GM18508 (cell line): ENCODE data around the gene GAN.
"Not testable (repeated sequence)": the region's sequence is repeated elsewhere in the genome, so short reads cannot be mapped to it uniquely, and the experiment has no call there.

Experiments
- ATAC-seq: cut with Tn5 transposase; IDR thresholded peaks from one replicate; pipeline ENCODE4 v1.9.1; 2021; ENCODE audit warnings: moderate number of reproducible peaks; ENCODE audit not compliant: insufficient read depth, unreplicated experiment

Gene GAN

DNA sequence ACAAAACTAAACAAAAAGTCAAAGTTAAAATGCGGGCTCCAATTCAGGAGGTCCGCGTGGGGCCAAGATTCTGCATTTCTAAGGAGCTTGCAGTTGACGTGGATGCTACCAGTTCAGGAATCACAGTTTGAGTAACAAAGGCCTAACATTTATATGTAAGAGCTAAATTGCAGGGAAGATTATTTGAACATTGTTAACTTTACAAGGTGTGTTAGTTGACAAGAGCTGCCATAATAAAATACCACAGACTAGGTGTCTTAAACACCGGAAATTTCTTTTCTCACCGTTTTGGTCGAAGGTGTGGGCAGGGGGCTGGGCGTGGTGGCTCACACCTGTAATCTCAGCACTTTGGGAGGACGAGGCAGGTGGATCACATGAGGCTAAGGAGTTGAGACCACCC is 105.0 kb downstream of the GAN start:
- ATAC-seq: no peak

DNA sequence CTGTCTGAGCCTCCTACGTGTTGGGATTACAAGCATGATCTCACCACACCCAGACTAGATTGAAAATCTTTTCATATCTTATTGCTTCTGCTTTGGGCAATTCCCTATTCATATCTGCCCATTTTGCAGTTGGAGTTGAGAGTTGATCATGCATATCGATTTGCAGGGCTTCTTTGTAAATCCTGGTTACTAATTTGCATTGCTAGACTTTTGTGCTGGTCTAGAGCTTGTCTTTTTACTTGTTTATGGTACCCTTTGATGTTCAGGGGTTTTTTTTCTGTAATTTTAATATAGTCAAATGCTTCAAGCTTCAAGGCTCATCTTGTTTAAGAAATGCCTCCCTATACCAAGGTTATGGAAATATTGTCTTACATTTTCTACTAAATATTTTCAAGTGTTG is 106.4 kb downstream of the GAN start:
- no peak for ATAC-seq

DNA sequence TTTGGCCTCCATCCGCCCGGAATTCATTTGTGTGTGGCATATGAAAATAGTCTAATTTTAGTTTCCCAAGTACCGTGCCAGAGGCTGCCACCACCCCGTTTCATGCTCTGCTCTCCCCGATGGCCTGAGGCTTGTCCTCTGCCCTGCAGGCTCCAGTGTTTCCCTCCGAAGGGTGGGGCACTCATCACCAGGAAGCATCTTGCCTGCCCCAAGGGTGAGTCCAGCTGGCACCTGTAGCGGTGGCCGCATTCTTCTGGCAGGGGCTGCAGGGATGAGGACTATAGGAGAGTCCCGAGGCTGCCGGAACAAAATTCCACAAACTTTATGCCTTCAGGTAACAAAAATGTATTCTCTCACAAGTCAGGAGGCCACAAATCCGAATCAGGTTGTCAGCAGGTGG is 106.8 kb downstream of the GAN start:
- ATAC-seq: no peak

DNA sequence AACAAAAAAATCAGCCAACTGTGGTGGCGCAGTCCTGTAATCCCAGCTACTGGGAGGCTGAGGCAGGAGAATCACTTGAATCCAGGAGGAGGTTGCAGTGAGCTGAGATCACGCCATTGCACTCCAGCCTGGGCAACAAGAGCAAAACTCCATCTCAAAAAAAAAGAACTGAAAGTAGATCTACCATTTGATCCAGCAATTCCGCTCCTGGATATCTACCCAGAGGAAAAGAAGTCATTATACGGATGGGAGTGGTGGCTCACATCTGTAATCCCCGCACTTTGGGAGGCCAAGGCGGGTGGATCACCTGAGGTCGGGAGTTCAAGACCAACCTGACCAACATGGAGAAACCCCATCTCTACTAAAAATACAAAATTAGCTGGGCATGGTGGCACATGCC is 107.4 kb downstream of the GAN start:
- ATAC-seq: not testable (repeated sequence)

DNA sequence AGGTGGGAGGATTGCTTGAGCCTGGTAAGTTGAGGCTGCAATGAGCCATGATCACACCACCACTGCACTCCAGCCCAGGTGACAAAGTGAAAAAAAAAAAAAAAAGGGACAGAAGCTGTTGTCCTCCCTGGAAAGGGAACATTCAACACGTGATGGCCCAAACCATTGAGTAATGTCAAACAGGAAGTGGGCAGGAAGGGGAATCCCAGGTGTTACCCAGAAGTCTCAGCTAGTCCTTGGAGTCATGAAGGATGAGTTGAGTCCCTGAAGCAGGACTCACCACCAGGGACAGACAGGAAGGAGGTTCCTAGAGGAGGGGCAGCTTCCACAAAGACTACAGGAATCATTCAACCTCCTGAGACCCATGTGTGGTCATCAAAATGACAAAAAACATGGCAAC is 110.0 kb downstream of the GAN start:
- ATAC-seq: no peak

DNA sequence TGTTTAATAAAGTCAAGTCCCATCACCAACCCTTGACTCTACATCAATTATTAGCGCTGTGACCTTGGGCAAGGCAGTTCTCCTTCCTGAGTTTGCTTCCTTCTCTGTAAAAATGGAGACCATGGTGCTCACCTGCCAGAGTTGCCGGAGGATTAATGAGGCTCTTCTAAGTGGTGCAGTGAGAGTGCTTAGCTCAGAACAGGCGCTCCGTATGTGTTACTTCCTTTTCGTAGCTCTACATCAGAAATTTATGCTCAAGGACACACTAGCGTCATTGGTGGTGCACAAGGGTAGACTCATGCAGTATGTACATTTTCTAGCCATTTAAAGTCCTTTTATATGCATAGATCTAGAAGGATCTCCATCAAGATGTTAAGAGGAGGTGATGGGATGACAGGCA is 112.5 kb downstream of the GAN start:
- no peak for ATAC-seq

DNA sequence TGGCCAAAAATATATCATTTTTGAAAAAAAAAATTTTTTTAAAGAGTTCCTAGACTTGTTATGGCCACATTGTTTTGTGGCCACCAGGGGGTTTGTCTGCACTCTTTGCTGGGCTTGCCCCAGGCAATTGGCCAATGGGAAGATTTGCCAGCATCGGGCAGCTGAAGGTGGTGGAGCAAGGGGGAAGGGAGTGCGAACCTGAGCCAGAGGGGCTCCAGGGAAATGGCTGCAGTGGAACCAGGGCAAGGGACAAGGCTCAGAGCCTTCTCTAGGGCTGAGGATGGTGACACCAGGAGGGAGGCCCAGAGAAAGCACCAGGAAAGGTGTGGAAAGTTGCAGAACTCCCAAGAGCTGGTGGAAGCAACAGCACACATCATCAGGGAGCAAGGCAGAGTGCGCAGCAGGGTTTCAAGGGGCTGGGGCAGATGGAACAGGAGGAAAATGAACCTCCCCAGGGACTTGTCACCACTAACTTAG is 114.3 kb downstream of the GAN start:
- ATAC-seq: no peak

DNA sequence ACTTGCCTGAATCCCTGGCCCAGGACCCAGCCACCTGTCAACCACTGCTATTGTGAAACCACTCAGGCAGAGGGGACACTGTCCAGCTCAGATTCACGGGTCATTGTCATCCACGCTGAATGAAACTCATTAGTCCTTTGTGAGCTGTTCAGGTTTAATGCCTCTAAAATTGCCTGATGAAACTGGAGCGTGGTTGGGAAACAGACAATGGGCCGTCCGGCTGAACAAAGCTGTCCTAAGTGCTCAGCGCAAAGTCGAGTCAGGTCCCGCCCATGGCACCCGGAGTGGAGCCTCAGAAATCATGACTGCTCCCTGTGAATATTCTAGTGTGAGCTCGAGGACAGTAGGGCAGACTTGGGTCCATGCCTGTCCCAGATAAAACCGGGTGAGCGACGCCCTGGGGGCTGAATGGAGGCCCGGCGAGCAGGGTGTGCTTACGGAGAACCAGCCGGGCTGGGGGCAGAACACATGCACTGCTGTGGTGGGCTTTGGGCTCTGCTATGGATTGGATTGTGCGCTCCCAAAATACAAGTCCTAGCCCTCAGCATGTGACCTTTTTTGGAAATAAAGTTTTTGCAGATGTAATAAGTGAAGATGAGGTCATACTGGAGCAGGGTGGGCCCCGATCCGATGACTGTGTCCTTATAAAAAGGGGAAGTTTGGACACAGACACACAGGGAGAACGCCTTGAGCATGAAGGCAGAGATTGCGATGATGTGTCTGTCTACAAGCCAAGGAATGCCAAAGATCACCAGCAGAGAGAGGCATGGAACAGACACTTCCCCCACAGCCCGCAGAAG is 117.0 kb downstream of the GAN start:
- ATAC-seq: no peak

DNA sequence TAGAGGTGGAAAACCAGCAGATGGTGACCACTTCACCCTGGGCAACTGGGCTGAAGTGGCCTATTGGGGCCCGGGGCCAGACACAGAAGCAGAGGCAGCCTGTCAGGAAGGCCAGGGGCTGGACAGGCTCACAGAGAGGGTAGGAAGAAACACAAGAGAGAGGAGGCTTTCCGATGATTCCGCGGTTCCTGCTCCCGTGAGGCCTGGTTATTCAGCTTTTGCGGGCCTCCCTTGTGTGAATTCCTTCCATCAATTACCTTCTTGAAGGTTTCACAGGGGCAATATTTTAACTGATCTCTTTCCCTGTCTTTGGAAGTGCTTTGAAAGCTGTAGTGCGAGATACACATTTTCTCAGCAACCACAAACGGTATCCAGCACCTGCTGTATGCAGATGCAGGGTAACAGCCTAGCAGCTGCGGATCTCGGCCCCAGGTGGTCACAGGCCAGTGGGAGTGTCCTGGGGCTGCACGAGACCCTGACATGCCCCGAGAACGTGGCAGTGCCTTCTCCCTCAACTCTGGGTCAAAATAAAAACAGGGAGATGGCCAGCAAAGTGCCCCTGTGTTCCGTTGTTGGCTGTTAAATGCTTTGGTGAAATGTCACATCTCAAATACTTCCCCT is 118.3 kb downstream of the GAN start:
- no peak for ATAC-seq

DNA sequence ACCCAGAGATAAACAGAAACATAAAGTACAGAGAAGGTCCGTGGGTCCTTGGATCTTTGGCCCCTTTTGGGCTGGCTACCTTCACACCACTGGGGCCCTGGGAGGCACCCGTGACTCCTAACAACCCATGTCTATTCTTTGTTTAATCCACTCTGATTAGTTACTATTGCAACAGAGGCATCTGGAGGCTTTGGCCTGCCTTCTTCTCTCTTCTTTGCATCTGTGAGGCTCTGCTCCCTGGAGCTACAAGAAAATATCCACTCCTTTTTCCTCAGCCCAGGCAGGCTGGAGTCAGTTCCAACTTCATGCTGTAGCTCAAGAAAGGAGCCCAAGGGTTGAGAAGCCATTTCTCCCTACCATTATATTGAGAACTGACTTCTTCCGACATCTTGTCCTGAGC is 120.3 kb downstream of the GAN start:
- no peak for ATAC-seq

DNA sequence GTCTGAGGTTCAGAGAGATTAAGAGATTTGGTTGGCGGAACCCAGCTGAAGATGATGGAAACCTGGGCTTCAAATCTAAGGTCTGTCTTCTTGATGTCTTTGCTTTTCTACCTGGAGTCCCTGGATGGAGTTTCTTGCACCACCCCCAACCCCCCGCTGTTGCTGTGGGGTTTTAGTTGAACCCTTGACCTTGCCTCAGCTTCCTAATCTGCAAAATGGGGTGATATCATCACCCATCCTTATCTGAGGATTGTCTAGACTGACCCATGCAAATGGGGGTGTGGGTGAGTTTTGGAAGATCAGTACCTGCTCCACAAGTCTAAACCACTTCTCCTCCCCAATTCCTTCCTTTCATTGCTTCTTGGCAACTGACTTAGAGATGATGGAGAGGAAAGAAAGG is 120.8 kb downstream of the GAN start:
- no peak for ATAC-seq

DNA sequence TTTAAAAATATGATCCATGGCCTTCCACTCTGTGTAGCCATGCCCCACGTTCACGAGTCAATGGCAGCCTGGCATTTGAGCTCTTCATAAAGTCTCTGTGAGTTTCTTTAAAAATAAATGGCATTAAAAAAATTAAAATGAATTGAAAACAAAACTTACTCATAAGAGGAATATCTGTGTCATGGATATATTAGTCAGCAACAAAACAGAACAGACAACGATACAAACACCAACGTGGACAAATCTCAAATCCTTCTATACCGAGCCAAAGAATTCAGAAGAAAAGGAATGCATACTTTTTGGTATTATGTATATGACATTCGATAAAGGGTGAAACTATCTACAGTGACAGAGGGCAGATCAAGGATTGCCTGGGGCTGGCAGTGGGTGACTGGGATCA is 121.6 kb downstream of the GAN start:
- ATAC-seq: no peak

DNA sequence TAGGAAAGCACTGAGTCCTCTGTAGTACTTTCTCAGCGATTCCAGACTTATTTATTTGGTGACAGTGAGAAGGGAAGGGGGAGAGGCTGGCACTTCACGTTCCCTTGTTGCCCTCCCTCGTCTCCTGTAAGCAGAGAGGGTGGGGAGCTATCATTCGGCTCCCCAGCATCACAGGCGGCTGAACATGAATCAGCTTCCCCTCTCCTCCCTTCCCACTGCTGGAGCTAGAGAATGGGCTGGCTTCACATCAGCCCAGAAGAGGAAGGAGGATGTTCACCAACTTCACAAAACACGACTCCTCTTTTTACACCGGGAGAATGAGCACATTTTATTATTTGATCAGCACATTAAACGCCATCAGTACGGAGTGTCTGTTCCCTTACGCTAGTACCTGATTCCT is 123.1 kb downstream of the GAN start:
- no peak for ATAC-seq
